ENCODE data around the gene KRT6B. TPM values are rescaled to one million over a fixed set of nuclear protein-coding genes. Genes with fewer than 3 reads are reported as not detected.

Gene KRT6B
- total RNA-seq, 1 donor from 2014 or later, result not detected

GRCh38 chr12:52439845-52440244 lies 12.1 kb downstream of the KRT6B start:
- H3K4me3 ChIP-seq (ENCODE audit: low read depth, low read length), result no peak overlapping the region
- TF ChIP-seq CTCF (IDR thresholded peaks at IDR 0.05; ENCODE audit: insufficient read depth, low read length, poor library complexity, severe bottlenecking), result no peak
- H3K27me3 ChIP-seq (ENCODE audit: control insufficient read depth, insufficient read depth, low read length), result no peaks in the 10 kb centered on the region
- no peak for DNase-seq (ENCODE audit: low read depth)
- H3K36me3 ChIP-seq (ENCODE audit: control insufficient read depth, insufficient read depth, low read length), result no peaks in the 10 kb centered on the region

- H3K4me3 ChIP-seq (ENCODE audit: low read depth, low read length), result no peak overlapping the region
- no peaks in the 10 kb centered on the region for H3K27me3 ChIP-seq (ENCODE audit: control insufficient read depth, insufficient read depth, low read length)
- no peak for DNase-seq (ENCODE audit: low read depth)
- no peaks in the 10 kb centered on the region for H3K36me3 ChIP-seq (ENCODE audit: control insufficient read depth, insufficient read depth, low read length)
- TF ChIP-seq CTCF (IDR thresholded peaks at IDR 0.05; ENCODE audit: insufficient read depth, low read length, poor library complexity, severe bottlenecking), result no peak
Observed at GRCh38 chr12:52439420-52439819, 12.5 kb downstream of the KRT6B start.

- Histone ChIP-seq H3K4me3 (ENCODE audit: low read depth, low read length) (no peak overlapping the region), H3K36me3 (ENCODE audit: control insufficient read depth, insufficient read depth, low read length) (no peaks in the 10 kb centered on the region), H3K27me3 (ENCODE audit: control insufficient read depth, insufficient read depth, low read length) (no peaks in the 10 kb centered on the region)
- no peak for DNase-seq (ENCODE audit: low read depth)
- no peak for TF ChIP-seq CTCF (IDR thresholded peaks at IDR 0.05; ENCODE audit: insufficient read depth, low read length, poor library complexity, severe bottlenecking)
Observed at GRCh38 chr12:52438305-52439301, 13.3 kb downstream of the KRT6B start.

GRCh38 chr12:52437508-52437907 lies 14.4 kb downstream of the KRT6B start:
- TF ChIP-seq CTCF (IDR thresholded peaks at IDR 0.05; ENCODE audit: insufficient read depth, low read length, poor library complexity, severe bottlenecking), result no peak

GRCh38 chr12:52436828-52437474 lies 15.0 kb downstream of the KRT6B start:
- DNase-seq (ENCODE audit: low read depth), result no peak
- no peak overlapping the region for H3K4me3 ChIP-seq (ENCODE audit: low read depth, low read length)
- TF ChIP-seq CTCF (IDR thresholded peaks at IDR 0.05; ENCODE audit: insufficient read depth, low read length, poor library complexity, severe bottlenecking), result no peak
- H3K36me3 ChIP-seq (ENCODE audit: control insufficient read depth, insufficient read depth, low read length), result no peaks in the 10 kb centered on the region
- no peaks in the 10 kb centered on the region for H3K27me3 ChIP-seq (ENCODE audit: control insufficient read depth, insufficient read depth, low read length)

More at GRCh38 chr12:52437508-52437907, 14.4 kb downstream of the KRT6B start:
- Histone ChIP-seq H3K27me3 (ENCODE audit: control insufficient read depth, insufficient read depth, low read length) (no peaks in the 10 kb centered on the region), H3K36me3 (ENCODE audit: control insufficient read depth, insufficient read depth, low read length) (no peaks in the 10 kb centered on the region), H3K4me3 (ENCODE audit: low read depth, low read length) (no peak overlapping the region)
- DNase-seq (ENCODE audit: low read depth), result no peak
